Suprapubic skin (tissue), 4 donors: ENCODE measurements around the gene PDPN.

Experiments used
- CTCF ChIP-seq, 2 donors: fragments of 200-600 bp in 1 of 2; fragments of 450-650 bp in 1 of 2; sonication (generic) in 1 of 2; IDR thresholded peaks; one replicate each; pipeline ENCODE4 v1.5.1; 2016 to 2019; ENCODE audit warnings: antibody characterized with exemption in 2 of 2, mild to moderate bottlenecking in 1 of 2, moderate library complexity in 1 of 2
- POLR2A ChIP-seq, 2 donors: fragments of 450-650 bp; IDR thresholded peaks; one replicate each; pipeline ENCODE4 v1.6.1; 2017; ENCODE audit warnings: antibody characterized with exemption in 2 of 2, mild to moderate bottlenecking in 2 of 2, moderate library complexity in 2 of 2
- POLR2AphosphoS5 ChIP-seq, 3 donors: sonication (generic); formaldehyde crosslinking; IDR thresholded peaks; one replicate each; pipeline ENCODE4 v1.6.1; 2017; ENCODE audit warnings: antibody characterized with exemption in 3 of 3

DNA sequence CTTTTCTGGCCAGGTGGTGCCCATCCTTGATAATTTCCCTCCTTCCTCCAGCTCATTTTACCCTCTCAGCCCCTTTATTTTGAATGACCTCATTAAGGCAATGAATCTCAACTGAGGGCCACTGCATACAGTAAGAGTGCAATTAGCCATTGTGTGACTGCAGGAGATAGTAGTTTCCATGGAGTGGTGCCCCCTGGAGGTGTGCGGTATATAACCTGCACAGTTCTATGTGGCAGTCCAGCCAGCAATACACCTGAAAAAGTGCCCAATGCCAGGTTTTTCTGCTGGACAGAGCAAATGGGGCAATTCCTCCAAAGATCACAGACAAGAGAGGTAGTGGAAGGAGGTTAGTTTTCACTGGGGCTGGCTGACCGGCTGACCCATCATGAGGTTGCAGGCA is 43.9 kb upstream of the PDPN start:
- TF ChIP-seq CTCF (IDR thresholded peaks at IDR 0.05): no peak
- TF ChIP-seq POLR2A (IDR thresholded peaks at IDR 0.05): no peak
- no peak for TF ChIP-seq POLR2AphosphoS5 (IDR thresholded peaks at IDR 0.05)
